HG02840 (cell line): ENCODE results near the gene ITGA1.
A peak's percentile ranks its signal among the peaks of the same experiment; 100 is the strongest.
"Not testable (repeated sequence)": the region's sequence is repeated elsewhere in the genome, so short reads cannot be mapped to it uniquely, and the experiment has no call there.

Experiments used
- ATAC-seq: cut with Tn5 transposase; IDR thresholded peaks from one replicate; pipeline ENCODE4 v1.9.1; 2021; ENCODE audit warnings: mild to moderate bottlenecking, moderate library complexity, moderate number of reproducible peaks; ENCODE audit not compliant: unreplicated experiment, low FRiP score

ITGA1 gene

DNA sequence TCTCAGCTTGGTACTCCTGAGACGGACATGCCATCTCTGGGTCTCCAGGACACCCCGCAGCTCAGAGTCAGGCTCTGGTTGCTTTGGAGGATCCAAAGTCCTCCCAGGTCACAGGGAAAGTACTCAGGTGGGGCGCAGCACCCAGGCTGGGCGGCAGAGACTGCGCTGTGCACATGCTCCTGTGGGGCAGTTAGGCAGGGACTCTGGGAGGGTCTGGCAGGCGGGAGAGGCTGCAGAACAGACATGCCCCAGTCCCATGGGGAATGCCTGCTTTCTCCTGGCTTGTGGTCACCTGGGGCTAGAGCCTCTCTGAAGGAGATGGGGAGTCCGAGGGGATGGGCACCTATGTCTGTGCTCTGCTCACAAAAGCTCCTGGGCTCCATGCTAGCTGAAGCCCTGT, 156.1 kb downstream of the ITGA1 start:
- ATAC-seq, result no peak

DNA sequence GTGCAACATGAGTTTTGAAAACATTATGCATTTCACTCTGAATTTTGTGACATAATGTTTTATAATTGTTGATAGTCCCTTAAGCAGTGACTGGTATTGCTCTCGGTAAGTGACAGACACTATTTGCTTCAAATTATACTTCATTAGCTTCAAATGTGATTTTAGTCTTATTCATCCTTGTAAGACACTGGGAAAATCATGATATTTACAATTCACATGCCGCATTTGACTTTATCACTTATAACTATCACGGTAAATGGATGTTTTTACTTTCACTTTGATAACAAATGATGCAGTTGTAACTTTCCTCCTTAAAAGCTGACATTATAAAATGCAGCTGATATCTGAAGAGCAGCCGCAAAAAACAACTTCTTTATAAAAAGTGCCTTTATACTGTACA, 157.3 kb downstream of the ITGA1 start:
- ATAC-seq, result no peak

DNA sequence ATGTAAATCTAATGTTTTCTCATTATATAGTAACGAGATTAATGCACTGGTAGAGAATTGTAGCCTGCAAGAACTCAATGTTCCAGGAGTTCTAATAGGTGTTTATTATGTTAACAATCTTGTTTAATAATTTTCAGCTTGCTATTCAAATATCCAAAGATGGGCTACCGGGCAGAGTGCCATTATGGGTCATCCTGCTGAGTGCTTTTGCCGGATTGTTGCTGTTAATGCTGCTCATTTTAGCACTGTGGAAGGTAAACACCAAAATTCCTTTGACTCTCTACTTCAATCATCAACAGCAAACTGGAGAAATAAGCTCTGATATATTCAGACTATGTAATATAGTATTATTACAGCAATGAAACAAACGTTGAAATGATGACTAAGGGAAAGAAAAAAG, 159.5 kb downstream of the ITGA1 start:
- ATAC-seq, result no peak

DNA sequence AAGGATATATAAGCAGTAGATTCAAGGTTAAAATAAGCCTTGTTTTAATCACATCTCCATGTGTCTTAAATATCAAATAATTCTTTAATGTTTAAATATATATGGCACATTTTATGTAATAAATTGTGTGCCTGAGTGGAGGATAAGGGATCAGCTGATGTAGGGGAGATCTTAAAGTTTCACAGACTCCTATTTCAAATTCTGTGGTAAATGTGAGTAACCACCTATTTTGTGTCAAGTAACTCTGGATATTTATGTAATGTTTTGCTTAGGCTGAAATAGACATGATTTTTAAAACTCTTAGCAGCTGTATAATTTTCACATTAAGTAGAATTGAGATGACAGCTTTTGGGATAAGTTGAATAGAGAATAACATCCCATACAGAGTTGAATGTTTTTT, 160.1 kb downstream of the ITGA1 start:
- no peak for ATAC-seq

DNA sequence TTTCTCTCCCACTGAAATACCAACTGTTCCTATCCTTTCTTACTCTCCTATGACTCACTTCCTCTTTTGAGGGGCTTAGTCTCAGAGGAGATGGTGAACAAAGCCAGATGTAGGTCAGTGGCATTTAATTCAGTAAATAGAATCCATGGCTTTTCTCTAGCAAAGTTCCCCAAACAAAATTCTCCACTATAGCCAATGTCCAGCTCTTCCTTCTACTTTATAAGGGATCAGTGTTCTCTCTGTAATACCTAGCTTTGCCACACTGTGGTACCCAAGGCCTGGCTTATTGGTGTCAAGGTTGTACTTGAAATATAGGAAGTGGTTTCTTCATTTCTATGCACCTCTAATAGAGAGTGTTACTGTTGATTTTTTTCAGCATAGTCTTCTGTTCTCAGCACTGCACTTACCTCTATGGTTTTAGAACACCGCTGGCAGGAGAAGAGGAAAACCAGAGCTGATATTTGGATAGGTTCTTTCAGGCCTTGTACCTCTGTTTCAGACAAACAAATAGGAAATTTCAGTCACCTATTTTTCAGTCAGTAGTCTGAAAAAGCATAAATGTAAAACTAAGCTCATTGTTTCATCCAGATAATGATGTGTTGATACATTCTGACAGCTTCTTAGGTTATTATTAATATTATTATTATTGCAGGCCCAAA, 160.8 kb downstream of the ITGA1 start:
- ATAC-seq, result peak; percentile 98

DNA sequence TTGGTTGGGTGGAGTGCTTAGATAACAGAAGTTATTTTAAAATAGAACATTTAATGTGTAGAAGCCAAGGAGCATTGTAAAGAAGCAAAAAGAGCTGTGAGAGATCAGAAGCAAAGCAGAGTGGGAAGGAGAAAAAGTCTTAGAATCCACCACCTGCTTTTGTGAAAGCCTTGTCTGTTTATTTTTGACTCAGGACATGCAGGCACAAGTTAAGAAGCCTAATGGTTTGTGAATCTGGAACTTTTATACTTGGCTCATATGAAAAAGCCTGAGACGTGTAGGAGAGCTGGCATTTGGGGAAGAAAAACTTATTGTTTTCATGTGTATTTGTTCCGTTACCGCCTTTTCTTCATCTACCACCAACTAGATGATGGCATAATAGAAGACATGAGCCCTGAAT, 163.0 kb downstream of the ITGA1 start:
- no peak for ATAC-seq

DNA sequence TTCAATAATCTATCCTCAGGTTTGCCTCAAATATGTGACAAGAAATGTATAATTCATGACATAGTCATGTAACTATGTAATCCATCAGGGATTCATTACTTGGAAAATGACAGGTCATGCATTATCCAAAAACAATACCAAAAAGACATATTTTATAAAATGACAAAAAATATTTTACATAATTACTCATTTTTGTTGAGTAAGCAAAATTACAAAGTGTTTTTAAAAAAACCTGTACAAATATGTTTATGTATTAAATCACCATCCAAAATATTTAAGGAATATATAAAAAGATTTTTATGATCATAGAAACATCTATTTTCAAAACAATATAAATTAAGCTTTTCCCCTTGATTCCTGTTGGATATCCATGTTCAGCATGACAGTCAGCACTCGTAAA, 164.8 kb downstream of the ITGA1 start:
- ATAC-seq, result no peak

DNA sequence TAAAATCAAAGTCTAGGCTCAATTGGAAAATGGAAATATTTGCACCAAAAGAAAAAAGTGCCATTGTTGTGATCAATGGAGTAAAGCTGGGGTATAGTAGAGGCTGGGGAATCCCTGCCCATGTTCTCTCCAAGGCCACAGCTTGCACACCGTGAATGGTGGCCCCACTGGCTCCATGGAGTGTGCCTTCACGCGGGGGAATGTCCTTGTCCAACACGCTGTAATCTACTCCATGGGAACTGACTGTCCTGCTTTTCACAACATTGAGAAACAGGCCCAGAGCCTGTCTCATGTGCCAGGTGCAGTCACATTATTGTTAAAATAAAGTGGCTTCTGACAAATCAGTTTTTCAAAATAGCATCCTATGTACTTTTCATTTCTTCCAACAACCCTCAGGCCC, 168.3 kb downstream of the ITGA1 start:
- no peak for ATAC-seq

DNA sequence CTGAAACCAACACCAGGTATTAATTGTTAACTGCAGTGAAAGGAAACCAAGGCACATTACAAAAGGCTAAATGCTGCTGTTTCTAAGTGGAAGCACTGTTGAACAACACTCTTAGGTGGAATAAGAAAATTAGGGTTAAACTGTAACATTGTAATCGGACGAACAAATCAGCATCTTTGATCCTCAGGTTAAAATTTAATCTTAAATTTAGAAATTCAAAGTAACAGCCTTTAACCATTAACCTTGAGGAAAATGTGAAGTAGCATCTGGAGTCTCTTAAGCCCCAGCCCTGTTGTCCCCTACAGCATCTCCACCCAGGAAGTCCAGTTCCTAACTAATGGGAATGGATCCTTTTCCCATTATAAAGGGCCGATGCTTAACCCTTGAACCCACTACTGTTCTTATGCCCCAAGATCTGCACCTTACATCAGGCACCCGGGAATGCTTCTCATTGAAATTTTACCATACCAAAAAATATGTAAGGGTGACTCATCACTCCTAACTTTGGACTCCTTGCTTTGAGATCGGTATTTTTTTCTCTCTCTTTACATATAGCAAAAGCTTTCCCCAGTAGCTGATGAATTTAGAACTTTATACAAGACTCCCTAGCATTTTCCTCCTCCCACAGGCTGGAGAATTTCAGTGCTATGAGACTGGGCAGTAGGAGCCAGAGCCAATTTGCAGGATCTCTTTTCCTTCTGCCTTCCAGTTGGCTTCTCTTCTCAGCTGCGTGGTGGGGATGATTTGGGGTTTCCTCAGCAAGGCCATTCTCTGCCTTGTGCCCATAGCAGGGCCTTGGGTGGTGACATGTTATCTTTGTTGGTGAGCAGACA, 169.4 kb downstream of the ITGA1 start:
- no peak for ATAC-seq

DNA sequence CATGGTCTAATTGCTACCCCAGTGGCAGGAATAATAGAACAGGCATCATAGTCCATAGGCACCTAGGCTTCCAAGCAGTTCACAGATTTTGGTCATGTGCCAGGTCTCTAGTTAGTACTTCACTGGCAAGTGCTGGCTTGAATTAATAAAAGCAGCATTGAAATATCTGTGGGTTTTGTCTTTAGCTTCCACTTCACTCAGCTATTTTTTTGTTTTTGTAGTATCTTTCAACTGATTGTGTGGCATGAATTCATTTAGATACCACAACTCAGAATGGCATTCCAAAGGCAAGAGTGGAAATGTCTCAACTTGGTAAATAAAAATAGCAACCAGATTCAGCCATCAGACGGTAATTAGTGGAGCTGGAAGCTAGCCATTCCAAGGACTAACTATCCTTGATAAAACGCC, 173.6 kb downstream of the ITGA1 start:
- no peak for ATAC-seq

DNA sequence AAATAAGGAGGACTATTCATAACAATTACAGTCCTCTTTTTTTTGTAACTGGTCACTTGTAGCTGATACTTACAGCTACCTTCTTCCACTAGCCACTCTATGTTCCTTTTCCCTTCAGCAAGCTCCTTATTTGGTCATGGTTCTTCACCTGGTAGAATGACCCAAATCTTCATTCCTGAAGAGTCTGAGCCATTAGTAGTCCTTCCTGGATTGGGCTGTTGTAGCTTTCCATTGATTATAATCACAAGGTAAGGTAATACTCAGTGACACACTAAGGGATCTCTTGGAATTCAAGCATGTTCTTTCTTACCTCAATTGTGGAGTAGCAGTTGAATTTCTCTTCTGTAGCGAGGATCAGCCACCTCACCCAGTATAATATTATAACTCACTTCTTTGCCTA, 175.9 kb downstream of the ITGA1 start:
- no peak for ATAC-seq

DNA sequence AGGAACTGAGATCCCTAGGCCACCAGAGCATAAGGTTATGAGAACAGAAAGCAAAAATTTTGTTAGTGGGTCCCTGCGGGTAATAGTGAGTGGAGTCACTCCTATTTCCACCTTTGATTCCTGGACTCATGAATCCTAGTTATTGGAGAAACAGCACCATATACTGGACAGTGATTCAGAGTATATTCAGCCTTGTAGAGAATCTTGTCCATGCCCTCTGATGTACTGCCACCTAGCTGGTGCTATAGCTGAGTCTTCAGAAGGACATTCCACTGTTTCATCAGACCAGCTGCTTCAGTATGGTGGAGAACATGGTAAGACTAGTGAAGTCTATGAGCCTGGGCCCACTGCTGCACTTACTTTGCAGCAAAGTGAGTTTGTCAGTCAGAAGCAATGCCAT, 176.4 kb downstream of the ITGA1 start:
- ATAC-seq, result no peak

DNA sequence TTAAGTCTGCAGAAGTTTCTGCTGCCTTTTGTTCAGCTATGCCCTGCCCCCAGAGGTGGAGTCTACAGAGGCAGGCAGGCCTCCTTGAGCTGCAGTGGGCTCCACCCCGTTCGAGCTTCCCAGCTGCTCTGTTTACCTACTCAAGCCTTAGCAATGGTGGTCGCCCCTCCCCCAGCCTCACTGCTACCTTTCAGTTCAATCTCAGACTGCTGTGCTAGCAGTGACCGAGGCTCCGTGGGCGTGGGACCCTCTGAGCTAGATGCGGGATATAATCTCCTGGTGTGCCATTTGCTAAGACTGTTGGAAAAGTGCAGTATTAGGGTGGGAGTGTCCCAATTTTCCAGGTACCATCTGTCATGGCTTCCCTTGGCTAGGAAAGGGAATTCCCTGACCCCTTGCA, 188.4 kb downstream of the ITGA1 start:
- ATAC-seq, result not testable (repeated sequence)

DNA sequence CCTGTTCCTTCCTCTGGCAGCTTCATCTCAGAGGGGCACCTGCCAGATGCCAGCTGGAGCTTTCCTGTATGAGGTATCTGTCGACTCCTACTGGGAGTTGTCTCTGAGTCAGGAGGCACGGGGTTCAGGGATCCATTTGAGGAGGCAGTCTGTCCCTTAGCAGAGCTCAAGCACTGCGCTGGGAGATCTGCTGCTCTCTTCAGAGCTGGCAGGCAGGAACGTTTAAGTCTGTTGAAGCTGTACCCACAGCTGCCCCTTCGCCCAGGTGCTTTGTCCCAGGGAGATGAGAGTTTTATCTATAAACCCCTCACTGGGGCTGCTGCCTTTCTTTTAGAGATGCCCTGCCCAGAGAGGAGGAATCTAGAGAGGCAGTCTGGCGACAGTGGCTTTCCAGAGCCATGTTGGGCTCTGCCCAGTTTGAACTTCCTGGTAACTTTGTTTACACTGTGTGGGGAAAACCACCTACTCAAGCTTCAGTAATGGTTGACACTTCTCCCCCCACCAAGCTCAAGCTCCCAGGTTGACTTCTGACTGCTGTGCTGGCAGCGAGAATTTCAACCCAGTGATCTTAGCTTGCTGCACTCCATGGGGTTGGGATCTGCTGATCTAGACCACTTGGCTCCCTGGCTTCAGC, 189.7 kb downstream of the ITGA1 start:
- no peak for ATAC-seq

DNA sequence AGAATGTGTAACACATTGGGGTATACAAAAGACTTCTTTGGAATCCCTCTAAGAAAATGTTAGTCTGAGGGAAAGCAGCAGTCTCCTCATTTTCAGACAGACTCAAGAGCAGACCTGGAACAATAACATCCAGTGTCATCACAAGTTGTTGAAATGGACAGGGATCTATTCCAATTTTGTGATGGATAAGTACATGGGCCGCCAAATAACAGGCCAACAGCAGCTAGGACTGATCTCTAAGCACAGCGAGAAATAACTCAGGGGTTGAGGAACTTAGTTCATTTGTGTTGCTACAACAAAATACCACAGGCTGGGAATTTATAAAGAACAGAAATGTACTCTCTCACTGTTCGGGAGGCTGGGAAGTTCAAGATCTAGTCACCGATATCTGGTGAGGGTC, 193.8 kb downstream of the ITGA1 start:
- no peak for ATAC-seq

DNA sequence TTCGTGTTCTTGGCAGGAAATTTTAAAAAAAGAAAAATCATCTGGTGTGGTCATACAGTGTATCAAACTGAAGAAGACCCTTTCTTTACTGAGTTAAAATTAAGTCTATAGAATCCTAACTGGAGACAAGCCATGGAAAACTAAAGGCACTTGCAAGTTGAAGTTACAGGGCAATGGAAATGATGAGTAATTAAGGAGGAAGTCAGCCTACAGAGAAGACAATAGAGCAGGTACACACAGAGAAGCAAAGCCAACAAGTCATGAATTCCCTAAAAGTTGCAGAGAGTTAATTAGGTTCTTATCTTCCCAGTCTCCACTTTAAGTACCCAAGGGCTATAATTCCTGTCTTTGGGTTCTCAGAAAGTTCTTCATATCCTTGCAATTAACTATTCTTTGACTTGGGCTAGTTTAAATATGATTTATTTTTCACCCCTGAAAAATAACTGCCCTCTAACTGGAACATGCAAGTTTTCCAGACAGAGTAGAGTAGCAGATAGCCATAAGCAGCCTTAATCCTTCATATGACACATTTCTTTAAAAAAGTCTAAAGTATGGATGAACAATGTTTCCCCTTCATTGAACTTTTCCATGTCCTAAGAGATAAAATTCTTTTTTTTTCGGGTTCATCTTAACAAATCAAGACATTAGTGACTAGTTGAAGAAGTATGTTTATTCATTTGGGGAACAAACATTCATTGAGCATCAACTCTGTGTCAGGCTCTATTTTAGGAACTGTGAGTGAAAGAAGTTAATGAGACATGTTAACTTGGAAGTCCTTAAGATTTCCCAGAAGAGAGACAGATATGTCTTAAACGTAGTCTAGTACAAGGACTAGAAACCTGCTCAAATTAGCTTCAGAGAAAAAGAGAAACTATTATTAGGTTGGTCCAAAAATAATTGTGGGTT, 196.3 kb downstream of the ITGA1 start:
- no peak for ATAC-seq

DNA sequence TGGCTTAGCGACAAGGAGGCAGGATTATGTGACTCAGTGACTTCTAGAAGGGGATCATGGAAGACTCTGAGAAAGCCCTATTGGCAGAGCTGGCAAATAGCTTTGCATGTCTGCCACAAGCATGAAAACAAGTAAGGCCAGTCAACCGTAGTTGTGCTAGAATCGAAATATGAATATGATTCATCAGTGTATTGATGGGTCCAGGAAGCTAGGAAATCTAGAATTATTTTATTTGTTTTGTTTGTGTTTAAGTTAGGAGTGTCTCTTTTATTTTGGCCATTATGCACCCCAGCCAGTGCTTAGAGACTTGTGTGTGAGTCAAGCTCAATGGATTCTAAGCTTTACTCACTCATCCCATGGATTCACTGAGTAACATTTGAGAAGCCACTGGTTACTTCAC, 197.6 kb downstream of the ITGA1 start:
- ATAC-seq, result no peak

DNA sequence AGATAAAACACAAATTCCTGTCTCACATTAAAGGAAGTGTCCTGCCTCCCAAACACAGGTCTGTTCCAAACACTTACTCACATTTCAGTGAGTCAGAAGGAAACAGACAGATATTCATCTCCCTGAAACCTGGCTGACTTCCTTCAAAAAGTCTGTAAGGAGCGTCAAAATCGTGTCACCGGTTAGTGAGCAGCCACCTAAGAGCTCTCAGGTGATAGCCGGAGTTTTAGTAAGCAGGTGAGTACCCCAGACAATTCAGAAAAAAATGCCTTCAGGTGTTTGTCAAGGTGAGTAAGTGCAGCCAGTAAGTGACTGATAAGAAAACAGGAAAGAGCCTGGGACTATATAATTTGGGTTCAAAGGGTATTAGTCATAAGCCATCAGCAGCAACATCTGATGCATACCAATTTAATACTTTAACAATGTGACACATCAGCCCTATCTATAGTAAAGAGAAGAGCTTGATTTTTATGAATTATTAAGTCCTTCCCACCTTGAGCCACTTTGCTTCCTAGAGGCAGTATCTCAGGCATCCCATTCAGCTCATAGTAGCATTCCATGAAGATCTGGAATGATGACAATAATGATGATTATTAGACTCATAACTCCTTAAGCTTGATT, 200.1 kb downstream of the ITGA1 start:
- no peak for ATAC-seq

DNA sequence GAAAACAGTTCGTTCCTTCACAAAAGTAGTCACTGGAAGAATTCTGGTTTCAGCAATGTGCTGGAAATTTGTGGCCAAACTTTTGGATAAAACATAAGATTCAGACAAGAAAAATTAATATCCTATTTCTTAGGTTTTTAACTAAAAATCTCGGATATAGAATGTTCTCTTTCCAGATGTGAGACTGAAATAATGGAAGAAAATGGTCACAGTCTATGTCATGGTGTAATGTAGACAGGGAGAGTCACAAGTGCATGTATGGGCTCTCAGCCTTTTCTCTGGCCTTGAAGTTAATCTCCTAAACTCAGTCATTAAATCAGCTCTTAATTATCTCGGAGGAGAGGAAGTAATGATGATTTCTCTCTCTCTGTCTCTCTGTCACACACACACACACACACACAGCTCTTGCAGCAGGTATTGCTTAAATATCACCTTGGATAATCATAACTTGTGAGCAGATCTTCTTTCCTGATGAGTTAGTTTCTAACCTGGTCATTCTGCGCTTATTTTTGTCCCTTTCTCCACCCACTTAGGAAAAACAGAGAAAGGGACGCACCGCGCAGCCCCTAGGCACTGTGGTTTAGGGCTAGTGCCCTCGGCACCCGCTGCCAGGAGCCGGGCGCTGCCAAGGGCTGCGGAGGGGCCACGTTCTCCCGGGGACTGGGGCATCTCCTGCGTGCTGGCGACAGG, 200.8 kb downstream of the ITGA1 start:
- no peak for ATAC-seq
